ENCODE results near the gene MECP2. TPM values are rescaled to one million over a fixed set of nuclear protein-coding genes. Genes with fewer than 3 reads are reported as not detected.

Gene MECP2
- total and polyA plus RNA-seq, 2 of the 13 experiments (the other 11 are each of a cell fraction or from before 2014, with no cell fraction given): 7.9 to 18.1 TPM

DNA sequence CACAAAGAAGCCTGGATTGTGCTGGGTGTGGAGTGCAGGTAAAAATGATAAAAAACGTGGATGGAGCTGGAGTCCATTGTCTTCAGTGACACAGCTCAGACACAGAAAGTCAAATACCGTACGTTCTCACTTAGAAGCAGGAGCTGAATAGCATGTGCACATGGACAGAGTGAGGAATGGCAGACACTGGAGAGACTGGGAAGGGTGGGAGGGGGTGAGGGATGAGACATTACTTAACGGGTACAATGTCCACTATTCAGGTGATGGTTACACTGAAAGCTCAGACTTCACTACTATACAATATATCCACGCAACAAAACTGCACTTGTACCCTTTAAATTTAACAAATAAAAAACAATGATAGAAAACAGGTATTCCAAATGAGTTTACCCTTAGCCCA is 59.8 kb downstream of the MECP2 start:
- Histone ChIP-seq H4K20me1 (ENCODE audit: insufficient read depth, low read length) (no peaks in the 10 kb centered on the region), H2AFZ (ENCODE audit: low read length) (no peak overlapping the region), H3K36me3 (replicated peaks in 1 of 2; ENCODE audit: control insufficient read depth in 1 of 2, insufficient read depth in 2 of 2, low read length in 2 of 2) (no peaks in the 10 kb centered on the region; a peak in 1 of 5 replicates), H3K9ac (ENCODE audit: insufficient read depth, low read depth, low read length) (no peak overlapping the region), H3K4me1 (ENCODE audit: insufficient read depth, low read length) (peaks cover 37% of the 10 kb centered on the region), H3K27ac (ENCODE audit: extremely low read length, insufficient read depth, low read length) (peak overlapping the region; percentile 58), H3K79me2 (ENCODE audit: insufficient read depth, low read length) (peaks cover 16% of the 10 kb centered on the region), H3K4me2 (ENCODE audit: low read depth, low read length) (peak overlapping the region; percentile 53), H3K4me3 (replicated peaks in 1 of 3; ENCODE audit: insufficient read depth in 1 of 3, low read depth in 2 of 3, low read length in 3 of 3) (no peak overlapping the region), H3K27me3 (ENCODE audit: control insufficient read depth in 1 of 2, insufficient read depth in 2 of 2, low read length in 2 of 2) (no peaks in the 10 kb centered on the region), H3K9me3 (ENCODE audit: low read length) (no peaks in the 10 kb centered on the region)
- intact Hi-C loops (cut with micrococcal nuclease; ENCODE audit: unreplicated experiment) (no loop called here), in situ Hi-C loops (cut with HindIII; ENCODE audit: extremely low pct_ligation_motif_present, low pct_unique_long_range_greater_than_20kb) (no loop called here)
- ChIA-PET POLR2A (interaction anchor here (0.9 to 1.3 kb wide), 6 partner anchors 10 to 64 kb away, joined by 3 to 4 read pairs (median 3); no protein-coding TSS in a partner anchor), CTCF (ENCODE audit: low intra/inter-chr PET ratio, low total read pairs) (no interaction called here)
- WGBS (ENCODE audit: low lambda C conversion rate): 5% methylated on average over 5 of the region's 5 CpGs
- ATAC-seq (peak; percentile 92), FAIRE-seq (peak; percentile 98), DNase-seq (ENCODE audit: low spot score) (peak; percentile 73)
- BruUV-seq (replicated peaks): no TSS peak
- TF ChIP-seq ZNF780A (CRISPR knock-in tag; IDR thresholded peaks at IDR 0.05) (no peak), AGO2 (optimal IDR thresholded peaks at IDR 0.05; ENCODE audit: low read depth, low read length) (no peak), MXI1 (IDR thresholded peaks at IDR 0.05; ENCODE audit: borderline replicate concordance, low read depth, low read length) (peak; percentile 52; the same call in 1 of the 3 replicates), DMAP1 (CRISPR knock-in tag; IDR thresholded peaks at IDR 0.05) (0 out of 2 replicates have a peak, but pooled peaks have one; percentile 42), ZNF326 (CRISPR knock-in tag; IDR thresholded peaks at IDR 0.05; ENCODE audit: borderline replicate concordance) (no peak), ARID5B (CRISPR knock-in tag; IDR thresholded peaks at IDR 0.05) (0 out of 2 replicates have a peak, but pooled peaks have one; percentile 30), SAP130 (CRISPR knock-in tag; IDR thresholded peaks at IDR 0.05; ENCODE audit: low read depth) (peak; percentile 65), JARID2 (CRISPR knock-in tag; IDR thresholded peaks at IDR 0.05; ENCODE audit: insufficient replicate concordance) (no peak), ZNF569 (CRISPR knock-in tag; IDR thresholded peaks at IDR 0.05; ENCODE audit: borderline replicate concordance) (no peak), ONECUT2 (CRISPR knock-in tag; IDR thresholded peaks at IDR 0.05) (no peak), SMAD9 (CRISPR knock-in tag; IDR thresholded peaks at IDR 0.05) (no peak)
- TF ChIP-seq, protein P1, sequence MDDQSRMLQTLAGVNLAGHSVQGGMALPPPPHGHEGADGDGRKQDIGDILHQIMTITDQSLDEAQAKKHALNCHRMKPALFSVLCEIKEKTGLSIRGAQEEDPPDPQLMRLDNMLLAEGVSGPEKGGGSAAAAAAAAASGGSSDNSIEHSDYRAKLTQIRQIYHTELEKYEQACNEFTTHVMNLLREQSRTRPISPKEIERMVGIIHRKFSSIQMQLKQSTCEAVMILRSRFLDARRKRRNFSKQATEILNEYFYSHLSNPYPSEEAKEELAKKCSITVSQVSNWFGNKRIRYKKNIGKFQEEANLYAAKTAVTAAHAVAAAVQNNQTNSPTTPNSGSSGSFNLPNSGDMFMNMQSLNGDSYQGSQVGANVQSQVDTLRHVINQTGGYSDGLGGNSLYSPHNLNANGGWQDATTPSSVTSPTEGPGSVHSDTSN (CRISPR knock-in tag; IDR thresholded peaks at IDR 0.05; ENCODE audit: borderline replicate concordance): no peak
- TF ChIP-seq, protein P2, sequence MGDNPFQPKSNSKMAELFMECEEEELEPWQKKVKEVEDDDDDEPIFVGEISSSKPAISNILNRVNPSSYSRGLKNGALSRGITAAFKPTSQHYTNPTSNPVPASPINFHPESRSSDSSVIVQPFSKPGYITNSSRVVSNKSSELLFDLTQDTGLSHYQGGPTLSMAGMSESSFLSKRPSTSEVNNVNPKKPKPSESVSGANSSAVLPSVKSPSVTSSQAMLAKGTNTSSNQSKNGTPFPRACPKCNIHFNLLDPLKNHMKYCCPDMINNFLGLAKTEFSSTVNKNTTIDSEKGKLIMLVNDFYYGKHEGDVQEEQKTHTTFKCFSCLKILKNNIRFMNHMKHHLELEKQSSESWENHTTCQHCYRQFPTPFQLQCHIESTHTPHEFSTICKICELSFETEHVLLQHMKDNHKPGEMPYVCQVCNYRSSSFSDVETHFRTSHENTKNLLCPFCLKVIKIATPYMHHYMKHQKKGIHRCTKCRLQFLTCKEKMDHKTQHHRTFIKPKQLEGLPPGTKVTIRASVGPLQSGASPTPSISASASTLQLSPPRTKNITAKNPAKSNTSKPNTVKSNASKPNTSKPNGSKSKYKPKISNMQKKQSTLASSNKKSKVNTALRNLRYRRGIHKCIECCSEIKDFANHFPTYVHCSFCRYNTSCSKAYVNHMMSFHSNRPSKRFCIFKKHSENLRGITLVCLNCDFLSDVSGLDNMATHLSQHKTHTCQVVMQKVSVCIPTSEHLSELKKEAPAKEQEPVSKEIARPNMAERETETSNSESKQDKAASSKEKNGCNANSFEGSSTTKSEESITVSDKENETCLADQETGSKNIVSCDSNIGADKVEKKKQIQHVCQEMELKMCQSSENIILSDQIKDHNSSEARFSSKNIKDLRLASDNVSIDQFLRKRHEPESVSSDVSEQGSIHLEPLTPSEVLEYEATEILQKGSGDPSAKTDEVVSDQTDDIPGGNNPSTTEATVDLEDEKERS (CRISPR knock-in tag; IDR thresholded peaks at IDR 0.05): no peak
- TF ChIP-seq, protein P3, sequence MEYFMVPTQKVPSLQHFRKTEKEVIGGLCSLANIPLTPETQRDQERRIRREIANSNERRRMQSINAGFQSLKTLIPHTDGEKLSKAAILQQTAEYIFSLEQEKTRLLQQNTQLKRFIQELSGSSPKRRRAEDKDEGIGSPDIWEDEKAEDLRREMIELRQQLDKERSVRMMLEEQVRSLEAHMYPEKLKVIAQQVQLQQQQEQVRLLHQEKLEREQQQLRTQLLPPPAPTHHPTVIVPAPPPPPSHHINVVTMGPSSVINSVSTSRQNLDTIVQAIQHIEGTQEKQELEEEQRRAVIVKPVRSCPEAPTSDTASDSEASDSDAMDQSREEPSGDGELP (IDR thresholded peaks at IDR 0.05; ENCODE audit: borderline replicate concordance, low read depth): peak; percentile 47; the same call in 1 of the 2 replicates
- TF ChIP-seq, protein P4, sequence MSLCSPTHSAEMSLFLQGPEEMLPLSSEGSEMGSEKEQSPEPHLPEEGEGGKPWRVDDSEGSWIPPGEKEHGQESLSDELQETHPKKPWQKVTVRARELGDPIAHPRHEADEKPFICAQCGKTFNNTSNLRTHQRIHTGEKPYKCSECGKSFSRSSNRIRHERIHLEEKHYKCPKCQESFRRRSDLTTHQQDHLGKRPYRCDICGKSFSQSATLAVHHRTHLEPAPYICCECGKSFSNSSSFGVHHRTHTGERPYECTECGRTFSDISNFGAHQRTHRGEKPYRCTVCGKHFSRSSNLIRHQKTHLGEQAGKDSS (CRISPR knock-in tag; IDR thresholded peaks at IDR 0.05; ENCODE audit: borderline replicate concordance, low read depth): no peak
